Measurements from ENCODE around the gene RPS6KC1.

DNA sequence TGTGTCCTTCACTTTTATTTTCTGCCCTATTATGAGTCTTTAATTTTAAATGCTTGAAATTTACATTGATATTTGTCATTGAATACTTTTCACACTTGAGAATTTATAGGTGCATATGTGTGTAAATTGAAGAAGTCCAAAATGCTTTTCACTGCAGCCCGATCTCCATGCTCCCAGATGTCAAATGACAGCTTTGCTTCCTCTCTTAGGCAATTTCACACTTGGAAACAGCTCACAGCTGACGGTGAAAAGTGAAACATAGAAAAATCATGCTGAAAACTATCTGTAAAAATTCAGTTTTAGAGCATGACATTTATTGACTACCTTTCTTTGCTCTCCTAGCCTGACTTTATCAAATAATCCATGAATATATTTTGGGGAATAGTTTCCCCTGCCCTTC is 196.0 kb downstream of the RPS6KC1 start:
- TF ChIP-seq POLR2A (IDR thresholded peaks at IDR 0.05), result no peak
- TF ChIP-seq, protein P1, sequence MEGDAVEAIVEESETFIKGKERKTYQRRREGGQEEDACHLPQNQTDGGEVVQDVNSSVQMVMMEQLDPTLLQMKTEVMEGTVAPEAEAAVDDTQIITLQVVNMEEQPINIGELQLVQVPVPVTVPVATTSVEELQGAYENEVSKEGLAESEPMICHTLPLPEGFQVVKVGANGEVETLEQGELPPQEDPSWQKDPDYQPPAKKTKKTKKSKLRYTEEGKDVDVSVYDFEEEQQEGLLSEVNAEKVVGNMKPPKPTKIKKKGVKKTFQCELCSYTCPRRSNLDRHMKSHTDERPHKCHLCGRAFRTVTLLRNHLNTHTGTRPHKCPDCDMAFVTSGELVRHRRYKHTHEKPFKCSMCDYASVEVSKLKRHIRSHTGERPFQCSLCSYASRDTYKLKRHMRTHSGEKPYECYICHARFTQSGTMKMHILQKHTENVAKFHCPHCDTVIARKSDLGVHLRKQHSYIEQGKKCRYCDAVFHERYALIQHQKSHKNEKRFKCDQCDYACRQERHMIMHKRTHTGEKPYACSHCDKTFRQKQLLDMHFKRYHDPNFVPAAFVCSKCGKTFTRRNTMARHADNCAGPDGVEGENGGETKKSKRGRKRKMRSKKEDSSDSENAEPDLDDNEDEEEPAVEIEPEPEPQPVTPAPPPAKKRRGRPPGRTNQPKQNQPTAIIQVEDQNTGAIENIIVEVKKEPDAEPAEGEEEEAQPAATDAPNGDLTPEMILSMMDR (IDR thresholded peaks at IDR 0.05), result no peak
- TF ChIP-seq POLR2AphosphoS5 (IDR thresholded peaks at IDR 0.05), result no peak

All from upper lobe of left lung (tissue), 4 donors.